ENCODE data around the gene ARF1. TPM values are rescaled to one million over a fixed set of nuclear protein-coding genes. Genes with fewer than 3 reads are reported as not detected.

The ARF1 gene
- total and polyA plus RNA-seq, 2 of the 13 experiments (the other 11 are each of a cell fraction or from before 2014, with no cell fraction given), result 186 to 327 TPM

GRCh38 chr1:228141226-228142044, 58.9 kb downstream of the ARF1 start (continued):
- TF ChIP-seq, protein P1, sequence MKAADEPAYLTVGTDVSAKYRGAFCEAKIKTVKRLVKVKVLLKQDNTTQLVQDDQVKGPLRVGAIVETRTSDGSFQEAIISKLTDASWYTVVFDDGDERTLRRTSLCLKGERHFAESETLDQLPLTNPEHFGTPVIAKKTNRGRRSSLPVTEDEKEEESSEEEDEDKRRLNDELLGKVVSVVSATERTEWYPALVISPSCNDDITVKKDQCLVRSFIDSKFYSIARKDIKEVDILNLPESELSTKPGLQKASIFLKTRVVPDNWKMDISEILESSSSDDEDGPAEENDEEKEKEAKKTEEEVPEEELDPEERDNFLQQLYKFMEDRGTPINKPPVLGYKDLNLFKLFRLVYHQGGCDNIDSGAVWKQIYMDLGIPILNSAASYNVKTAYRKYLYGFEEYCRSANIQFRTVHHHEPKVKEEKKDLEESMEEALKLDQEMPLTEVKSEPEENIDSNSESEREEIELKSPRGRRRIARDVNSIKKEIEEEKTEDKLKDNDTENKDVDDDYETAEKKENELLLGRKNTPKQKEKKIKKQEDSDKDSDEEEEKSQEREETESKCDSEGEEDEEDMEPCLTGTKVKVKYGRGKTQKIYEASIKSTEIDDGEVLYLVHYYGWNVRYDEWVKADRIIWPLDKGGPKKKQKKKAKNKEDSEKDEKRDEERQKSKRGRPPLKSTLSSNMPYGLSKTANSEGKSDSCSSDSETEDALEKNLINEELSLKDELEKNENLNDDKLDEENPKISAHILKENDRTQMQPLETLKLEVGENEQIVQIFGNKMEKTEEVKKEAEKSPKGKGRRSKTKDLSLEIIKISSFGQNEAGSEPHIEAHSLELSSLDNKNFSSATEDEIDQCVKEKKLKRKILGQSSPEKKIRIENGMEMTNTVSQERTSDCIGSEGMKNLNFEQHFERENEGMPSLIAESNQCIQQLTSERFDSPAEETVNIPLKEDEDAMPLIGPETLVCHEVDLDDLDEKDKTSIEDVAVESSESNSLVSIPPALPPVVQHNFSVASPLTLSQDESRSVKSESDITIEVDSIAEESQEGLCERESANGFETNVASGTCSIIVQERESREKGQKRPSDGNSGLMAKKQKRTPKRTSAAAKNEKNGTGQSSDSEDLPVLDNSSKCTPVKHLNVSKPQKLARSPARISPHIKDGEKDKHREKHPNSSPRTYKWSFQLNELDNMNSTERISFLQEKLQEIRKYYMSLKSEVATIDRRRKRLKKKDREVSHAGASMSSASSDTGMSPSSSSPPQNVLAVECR (CRISPR knock-in tag; IDR thresholded peaks at IDR 0.05; ENCODE audit: borderline replicate concordance), result peak; percentile 41; the same call in 1 of the 2 replicates
- TF ChIP-seq ERF (CRISPR knock-in tag; IDR thresholded peaks at IDR 0.05) (no peak), PHF21A (CRISPR knock-in tag; IDR thresholded peaks at IDR 0.05) (no peak), TCF7 (IDR thresholded peaks at IDR 0.05; ENCODE audit: low read depth) (no peak), LRRFIP1 (CRISPR knock-in tag; conservative IDR thresholded peaks at IDR 0.05) (no peak), NFE2 (CRISPR knock-in tag; IDR thresholded peaks at IDR 0.05) (no peak), HES4 (CRISPR knock-in tag; IDR thresholded peaks at IDR 0.05; ENCODE audit: borderline replicate concordance) (no peak), DRAP1 (CRISPR knock-in tag; IDR thresholded peaks at IDR 0.05) (no peak), MYC (CRISPR knock-in tag; IDR thresholded peaks at IDR 0.05; ENCODE audit: borderline replicate concordance) (peak; percentile 46; the same call in 1 of the 2 replicates), ZFAT (CRISPR knock-in tag; conservative IDR thresholded peaks at IDR 0.05) (no peak), SMAD9 (CRISPR knock-in tag; IDR thresholded peaks at IDR 0.05) (no peak), SRSF1 (optimal IDR thresholded peaks at IDR 0.05; ENCODE audit: low read depth, low read length) (no peak), ZNF816 (CRISPR knock-in tag; IDR thresholded peaks at IDR 0.05; ENCODE audit: borderline replicate concordance) (no peak), PPARG (CRISPR knock-in tag; conservative IDR thresholded peaks at IDR 0.05) (no peak), ZNF367 (CRISPR knock-in tag; IDR thresholded peaks at IDR 0.05; ENCODE audit: borderline replicate concordance) (no peak), TEAD3 (CRISPR knock-in tag; optimal IDR thresholded peaks at IDR 0.05; ENCODE audit: borderline replicate concordance) (no peak), RFXANK (CRISPR knock-in tag; IDR thresholded peaks at IDR 0.05) (no peak), NR2C2 (CRISPR knock-in tag; IDR thresholded peaks at IDR 0.05; ENCODE audit: borderline replicate concordance) (no peak), ZSCAN30 (CRISPR knock-in tag; IDR thresholded peaks at IDR 0.05) (no peak)
- TF ChIP-seq, protein P2, sequence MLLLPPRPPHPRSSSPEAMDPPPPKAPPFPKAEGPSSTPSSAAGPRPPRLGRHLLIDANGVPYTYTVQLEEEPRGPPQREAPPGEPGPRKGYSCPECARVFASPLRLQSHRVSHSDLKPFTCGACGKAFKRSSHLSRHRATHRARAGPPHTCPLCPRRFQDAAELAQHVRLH (CRISPR knock-in tag; IDR thresholded peaks at IDR 0.05; ENCODE audit: borderline replicate concordance, low read depth), result no peak
- TF ChIP-seq, protein P3, sequence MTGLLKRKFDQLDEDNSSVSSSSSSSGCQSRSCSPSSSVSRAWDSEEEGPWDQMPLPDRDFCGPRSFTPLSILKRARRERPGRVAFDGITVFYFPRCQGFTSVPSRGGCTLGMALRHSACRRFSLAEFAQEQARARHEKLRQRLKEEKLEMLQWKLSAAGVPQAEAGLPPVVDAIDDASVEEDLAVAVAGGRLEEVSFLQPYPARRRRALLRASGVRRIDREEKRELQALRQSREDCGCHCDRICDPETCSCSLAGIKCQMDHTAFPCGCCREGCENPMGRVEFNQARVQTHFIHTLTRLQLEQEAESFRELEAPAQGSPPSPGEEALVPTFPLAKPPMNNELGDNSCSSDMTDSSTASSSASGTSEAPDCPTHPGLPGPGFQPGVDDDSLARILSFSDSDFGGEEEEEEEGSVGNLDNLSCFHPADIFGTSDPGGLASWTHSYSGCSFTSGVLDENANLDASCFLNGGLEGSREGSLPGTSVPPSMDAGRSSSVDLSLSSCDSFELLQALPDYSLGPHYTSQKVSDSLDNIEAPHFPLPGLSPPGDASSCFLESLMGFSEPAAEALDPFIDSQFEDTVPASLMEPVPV (CRISPR knock-in tag; IDR thresholded peaks at IDR 0.05), result 0 out of 2 replicates have a peak, but pooled peaks have one; percentile 58
